GM04503 (cell line): ENCODE measurements around the gene DNAL4.

ENCODE experiments used
- DNase-seq: peaks from one replicate; pipeline ENCODE4 v3.0.0-alpha.2; 2012; ENCODE audit warnings: low read depth

Gene DNAL4

DNA sequence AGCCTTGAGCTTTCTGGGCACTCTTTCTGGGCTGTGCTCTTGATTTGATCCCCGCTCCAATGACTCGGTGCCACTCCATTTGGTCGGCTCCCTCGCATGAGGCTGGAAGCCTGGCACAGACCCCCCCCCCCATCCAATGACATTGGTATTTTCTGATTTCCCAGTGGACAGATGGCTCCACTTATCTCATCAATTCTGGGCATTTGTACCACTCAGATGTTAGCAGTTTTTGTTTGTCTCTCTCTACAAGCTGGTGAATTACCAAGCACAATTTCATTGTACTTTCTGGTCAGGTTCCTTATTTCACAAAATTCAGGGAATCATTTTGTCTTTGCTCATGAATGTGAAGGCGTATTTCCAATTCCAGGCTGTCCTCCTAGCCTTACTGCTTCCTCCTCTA, 9.1 kb downstream of the DNAL4 start:
- DNase-seq = no peak

DNA sequence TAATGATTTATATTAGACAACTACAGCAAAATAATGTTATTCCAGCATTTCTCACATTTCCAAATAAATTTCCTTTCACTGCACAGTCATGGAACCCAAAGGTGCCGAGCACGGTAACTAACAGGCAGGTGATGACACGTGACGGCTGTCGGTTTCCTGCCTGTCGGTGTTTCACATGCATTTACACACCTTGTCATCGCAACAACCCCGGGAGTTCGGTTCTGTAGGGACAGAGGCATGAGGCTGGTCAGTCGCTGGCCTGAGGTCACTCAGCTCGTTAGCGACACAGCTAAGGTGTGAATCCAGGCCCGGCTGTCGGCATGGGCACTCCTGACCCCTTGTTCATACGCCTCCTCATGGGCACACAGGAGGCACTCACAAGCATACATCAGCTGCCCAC, 9.9 kb downstream of the DNAL4 start:
- no peak for DNase-seq

DNA sequence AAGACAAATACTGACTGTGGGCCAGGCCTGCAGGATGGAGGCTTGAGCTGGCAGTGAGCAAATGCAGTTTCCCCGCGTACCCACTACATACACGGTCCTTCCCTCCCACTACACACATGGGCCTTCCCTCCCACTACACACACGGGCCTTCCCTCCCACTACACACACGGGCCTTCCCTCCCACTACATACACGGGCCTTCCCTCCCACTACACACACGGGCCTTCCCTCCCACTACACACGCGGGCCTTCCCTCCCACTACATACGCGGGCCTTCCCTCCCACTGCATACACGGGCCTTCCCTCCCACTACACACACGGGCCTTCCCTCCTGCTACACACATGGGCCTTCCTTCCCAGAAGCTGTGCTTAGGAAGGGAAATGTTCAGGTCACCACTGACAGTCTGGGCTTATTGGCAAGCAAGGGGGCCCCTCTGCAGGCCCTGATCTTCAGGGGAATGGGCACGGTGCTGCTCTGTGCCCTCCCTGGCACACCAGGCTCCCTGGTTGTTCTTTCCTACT, 10.8 kb downstream of the DNAL4 start:
- no peak for DNase-seq

DNA sequence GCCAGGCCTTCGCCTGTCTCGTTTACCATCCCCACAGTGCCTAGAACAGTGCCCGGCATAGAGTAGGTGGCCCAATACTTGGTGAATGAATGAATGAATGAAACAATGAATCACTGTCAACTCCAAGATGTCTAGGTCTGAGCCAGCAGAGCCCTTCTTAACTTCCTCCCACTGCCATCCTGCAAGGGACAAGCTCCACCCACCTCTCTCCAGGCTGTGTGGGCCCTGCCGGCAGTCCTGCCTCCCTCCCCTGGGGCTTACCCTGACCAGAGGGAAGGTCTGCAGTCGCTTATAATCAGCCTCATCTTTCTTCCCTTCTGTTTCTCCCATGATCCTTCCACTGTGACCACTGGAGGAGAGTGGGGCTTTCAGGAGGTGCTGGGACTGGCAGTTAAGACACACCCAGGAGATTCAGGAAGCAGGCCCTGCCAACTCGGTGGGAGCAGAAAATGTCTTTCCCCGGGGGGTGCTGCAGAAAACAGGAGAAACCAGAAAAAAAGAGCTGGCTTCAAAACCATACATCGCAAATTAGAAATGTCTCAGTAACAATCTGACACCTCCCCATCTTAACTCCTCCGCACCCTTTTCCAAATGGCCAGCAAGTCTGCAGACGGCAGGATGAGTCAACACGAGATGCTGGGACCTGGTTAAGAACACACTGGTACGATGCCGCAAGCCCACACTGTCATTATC, 11.4 kb downstream of the DNAL4 start:
- no peak for DNase-seq

DNA sequence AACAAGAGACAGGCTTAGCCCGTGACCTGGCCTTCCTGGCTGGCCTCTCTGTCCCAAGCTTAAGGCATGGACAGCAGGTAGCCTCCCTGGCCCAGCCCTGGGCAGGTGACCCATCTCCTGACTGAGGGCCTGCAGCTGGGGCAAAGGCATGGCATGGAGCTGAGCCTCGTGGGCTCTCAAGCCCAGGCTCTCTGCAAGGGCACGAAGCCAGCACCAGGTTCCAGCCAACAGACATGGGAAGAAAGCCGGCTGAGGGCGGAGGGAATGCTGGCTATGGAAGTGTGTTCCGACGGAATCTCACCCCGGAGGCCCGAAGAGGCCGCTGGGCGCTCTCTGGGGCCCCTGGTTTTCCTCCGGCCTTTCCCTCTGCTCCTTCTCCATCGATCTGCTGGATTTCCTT, 12.9 kb downstream of the DNAL4 start:
- no peak for DNase-seq

DNA sequence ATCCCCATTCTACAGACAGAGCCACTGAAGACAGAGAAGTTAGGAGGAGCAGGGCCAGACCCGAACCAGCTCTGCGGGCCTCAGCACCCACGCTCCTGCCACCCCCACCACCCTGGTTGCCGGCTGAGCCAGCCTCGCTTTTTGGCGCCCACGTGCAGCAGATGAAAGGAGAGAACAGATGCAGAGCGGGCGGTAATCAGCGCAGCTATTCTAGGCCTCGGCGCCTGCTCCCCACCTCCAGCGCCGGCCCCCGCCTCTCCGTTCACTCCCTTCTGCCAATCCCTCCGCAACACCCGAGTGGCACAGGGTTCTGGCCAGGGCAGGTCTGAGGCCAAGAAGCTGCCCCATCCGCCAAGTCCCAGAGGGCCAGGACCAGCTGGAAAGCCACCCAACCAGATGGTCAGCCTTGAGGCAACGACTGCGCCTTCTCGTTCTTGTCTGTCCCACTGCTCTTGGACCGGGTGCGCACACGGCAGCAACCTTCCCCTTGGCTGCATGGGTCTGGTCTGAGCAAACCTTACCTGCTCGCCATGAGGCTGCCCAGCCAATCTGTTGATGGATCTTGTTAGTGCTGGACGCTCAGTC, 16.8 kb downstream of the DNAL4 start:
- DNase-seq = no peak

DNA sequence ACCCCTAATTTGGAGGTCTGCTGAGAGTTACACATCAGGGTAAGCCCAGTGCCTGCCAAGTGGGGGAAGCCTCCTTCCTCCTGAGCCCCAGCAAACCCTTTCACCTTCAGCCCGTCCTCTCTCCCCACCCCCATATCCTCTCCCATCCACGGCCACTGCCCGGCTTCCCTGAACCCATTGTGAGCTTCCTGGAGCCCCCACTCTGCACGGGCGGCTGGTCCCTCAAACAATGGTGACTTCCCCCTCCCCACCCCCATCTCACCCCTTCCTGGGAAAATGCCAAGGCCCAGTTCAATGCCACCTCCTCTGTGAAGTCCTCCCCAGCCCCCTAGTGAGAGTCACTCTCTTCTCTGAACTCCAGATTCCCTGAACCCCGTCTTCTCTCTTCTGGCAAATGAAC, 17.9 kb downstream of the DNAL4 start:
- DNase-seq = no peak

DNA sequence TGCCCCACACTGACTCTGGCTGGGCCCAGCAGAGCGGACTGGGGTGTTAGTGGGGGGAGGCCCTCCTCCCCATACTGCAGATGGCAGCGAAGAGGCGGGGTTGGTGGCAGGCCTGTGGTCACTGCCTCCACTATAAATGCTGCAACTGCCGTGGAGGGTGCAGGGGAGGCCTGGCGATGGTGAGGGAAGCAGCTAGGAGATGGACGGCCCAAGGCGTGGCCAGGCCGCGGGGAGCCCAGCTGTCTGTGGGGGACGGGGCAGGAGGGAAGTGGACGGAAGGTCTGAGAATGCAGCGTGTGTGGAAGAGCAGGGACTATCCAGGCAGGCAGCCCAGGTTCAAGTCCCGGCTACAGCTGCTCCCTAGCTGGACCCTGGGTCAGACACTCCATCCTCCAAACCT, 18.3 kb downstream of the DNAL4 start:
- DNase-seq = no peak

DNA sequence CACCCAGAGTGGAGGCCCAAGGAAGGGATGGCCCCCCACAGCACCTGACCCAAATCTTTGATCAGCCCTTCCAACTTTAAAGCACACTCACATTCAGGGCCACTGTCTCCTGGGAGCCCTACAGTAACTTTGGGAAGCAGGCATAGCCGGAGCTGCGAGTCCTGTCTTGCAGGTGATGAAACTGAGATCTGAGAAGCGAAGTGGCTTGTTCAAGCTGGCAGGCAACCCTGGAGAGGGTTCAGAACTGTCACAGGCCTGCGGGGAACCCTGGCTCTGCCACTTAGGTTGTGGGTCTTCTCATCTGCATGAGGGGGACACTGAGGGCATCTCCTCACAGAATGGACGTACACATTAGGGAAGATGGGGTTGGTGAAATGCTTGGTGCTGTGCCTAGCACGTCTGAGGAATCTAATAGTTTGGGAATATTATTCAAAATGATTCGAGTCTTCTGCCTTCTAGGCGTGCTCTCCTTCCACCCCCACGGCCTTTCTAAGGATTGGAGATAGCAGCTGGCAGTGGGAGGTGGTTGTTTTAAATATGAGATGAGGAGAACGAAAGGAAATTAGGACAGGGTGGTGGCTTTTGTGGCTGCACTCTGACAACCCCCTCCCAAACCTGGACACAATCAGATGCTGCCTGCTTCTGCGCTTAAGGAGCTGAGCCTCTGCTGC, 19.3 kb downstream of the DNAL4 start:
- DNase-seq = no peak

DNA sequence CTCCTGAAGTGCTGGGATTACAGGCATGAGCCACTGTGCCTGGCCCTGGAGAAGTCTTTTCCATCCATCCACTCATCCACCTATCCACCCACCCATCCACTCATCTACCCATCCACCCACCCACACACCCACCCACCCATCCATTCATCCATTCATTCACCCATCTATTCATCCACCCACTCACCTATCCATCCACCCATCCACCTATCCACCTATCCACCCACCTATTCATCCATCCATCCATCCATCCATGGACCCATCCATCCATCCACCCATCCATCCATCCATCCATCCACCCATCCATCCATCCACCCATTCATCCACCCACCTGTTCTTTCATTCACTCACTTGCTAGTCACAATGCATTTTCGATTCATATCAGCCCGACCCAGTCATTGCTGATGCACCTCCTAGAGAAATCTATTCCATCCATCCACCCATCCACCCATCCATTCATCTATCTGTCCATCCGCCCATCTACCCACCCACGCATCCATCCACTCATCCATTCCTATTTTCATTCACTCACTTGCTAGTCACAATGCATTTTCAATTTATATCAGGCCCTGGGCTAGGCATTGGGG, 20.5 kb downstream of the DNAL4 start:
- DNase-seq = no peak

DNA sequence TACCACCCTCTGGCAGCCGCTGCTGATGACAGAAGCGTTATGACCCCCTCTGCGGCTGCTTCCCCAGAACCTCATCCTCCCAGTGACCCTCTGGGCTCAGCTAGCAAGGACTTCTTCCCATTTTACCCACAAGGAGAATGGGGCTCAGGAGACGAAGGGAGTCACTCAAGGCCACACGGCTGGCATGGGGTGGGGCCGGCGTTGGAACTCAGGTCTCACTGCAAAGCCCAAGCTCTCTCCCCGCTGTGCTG, 21.4 kb downstream of the DNAL4 start:
- DNase-seq = no peak

DNA sequence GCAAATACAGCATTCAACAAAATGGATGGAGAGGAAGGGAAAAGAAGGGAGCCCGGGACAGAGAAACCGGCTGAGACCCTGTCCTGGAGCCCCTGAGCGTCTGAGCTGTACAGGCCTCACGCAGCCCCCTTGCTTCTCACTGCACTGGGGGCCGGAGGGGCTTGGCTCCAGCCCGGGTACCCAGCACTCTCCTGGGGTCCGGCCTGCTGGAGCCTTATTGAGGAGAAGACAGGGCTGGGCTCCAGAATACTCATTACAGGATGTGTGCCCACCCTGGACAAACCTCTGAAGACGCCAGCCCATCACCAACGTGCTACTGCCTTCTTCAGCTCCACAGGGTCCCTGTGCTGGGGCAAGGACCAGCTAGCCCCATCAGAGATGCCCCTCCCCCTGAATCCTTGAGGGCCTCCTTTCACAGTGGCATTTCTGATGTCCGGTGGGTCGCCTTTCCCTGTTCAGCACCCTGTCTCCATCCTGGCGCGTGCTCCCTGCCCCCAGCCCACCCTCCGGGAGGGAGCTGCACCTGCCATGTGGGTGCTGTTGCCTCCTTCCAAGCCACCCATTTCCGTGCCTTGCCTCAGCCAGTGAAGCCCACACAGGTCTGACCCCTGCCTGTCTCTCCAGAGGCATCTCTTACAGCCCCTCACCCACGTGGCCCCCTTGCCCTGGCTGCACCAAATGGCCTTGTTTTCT, 23.5 kb downstream of the DNAL4 start:
- DNase-seq = no peak

DNA sequence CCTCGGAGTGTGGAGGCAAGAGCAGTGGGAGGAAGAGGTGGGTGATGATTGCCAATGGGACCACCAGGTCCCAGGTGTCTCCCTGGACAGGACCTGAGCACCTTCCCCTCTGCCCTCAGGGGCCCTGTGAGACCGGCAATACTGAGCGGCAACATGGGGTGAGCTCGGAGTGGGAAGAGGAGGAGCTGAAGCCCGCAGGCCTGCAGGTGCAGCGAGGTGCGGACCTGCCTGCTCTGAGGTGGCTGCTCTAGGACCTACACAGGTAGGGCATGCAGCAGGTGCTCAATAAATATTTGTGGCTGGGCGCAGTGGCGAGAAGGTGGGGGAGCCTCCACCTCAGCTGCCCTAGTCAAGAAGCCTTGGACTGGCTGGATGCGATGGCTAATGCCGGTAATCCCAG, 25.9 kb downstream of the DNAL4 start:
- DNase-seq = no peak

DNA sequence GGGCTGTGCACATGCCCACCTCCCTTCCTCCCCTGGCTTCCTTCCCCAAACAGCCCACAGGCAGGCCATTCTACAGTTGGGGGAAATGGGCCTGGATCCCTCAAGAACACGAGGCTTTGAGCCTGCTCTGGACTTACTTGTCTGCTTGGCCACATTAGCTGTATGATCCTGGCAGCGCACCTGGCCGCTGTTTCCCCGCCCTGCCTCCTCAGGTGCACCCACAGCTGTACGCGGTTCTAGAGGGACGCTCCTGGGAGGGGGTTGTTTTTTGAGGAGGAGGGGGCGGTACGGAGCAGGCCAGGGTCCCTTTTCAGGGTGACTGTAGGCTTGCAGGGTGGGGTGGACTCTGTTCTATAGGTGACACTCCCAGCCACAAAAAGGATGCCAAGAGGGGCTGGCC, 26.6 kb downstream of the DNAL4 start:
- no peak for DNase-seq

DNA sequence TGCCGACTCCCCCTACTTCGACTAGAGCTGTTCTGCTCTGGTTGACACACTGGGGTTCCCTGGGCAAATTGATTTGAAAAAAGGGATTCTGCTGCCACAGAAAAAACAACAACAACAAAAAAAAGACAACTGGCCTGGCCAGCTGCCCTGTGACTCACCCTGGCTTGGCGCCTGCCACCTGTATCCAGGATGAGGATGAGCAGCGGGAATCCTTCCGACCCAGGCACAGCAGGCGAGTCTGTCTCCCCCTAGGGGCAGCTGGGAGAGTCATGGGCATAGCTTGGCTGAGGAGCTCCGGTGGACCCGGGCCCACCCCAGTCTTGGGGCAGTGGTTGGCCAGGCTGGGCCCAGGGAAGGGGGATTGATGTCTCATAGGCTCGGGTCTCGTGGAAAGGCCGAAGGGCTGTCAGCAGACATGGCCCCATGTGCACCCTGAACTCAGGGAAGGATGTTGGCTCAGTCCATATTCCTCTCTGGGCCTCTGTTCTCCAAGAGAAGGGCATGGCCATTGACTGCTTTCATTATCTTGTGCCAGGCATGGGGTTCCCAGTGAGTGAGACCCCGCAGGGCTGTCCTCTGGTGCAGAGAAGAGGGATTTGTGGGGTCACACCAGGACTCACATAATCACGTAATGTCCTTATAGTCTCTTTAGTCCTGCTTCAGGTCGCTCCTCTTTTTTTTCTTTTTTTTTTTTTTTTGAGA, 27.7 kb downstream of the DNAL4 start:
- no peak for DNase-seq

DNA sequence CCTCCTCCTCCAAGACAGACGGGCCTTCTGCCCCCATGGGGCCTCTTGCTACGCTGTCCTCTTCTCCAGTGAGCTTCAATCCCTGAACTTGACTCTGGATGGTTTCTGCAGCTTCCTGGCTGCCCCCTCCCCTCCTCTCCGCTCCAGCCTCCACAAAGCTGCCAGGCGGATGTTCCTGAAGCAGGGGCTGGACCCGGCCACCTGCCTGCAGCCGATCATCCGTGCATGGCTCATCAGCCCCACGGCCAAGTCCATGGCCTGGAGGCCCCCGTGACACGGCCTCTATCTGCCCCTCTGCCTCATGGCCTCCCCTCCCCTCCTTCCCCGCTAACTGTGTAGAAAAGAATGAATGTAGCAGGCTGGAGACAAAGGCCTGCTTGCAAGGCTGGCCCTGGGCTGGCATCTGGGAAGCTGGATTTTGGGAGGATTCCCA, 31.4 kb downstream of the DNAL4 start:
- no peak for DNase-seq

DNA sequence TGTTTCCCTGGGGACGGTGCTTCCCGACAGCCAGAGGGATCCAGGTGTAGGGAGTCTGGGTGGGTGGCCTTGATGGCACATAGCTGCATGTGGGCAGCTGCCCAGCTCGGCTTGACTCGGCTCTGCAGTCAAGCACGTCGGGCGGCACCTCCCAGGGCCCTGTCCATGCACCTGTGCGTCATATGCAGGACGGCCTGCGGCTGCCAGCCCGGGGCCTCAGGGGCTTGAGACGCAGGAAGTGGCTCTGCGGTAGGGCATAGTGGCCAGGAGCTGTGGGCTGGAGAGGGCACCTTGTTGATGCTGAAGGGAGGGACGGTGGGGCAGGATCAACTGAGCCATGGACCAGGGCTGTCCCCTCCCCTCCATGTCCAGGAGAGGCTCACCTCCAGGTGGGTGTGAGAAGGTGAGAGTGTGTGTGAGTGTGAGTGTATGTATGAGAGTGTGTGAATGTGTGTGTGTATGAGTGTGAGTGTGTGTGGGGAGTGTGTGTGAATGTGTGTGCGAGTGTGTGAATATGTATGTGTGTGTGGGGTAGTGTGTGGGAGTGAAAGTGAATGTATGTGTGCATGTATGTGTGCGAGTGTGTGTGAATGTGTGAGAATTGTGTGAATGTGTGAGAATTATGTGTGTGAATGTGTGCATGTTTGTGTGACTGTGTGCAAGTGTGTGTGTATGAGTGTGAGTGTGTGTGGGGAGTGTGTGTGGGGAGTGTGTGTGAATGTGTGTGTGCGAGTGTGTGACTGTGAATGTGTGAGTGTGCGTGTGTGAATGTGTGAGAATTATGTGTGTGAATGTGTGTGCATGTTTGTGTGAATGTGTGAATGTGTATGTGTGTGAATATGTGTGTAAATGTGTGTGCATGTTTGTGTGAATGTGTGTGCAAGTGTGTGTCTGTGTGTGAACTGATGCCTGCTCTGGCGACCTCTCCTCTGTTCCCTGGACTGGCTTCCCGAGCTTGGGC, 32.5 kb downstream of the DNAL4 start:
- no peak for DNase-seq

DNA sequence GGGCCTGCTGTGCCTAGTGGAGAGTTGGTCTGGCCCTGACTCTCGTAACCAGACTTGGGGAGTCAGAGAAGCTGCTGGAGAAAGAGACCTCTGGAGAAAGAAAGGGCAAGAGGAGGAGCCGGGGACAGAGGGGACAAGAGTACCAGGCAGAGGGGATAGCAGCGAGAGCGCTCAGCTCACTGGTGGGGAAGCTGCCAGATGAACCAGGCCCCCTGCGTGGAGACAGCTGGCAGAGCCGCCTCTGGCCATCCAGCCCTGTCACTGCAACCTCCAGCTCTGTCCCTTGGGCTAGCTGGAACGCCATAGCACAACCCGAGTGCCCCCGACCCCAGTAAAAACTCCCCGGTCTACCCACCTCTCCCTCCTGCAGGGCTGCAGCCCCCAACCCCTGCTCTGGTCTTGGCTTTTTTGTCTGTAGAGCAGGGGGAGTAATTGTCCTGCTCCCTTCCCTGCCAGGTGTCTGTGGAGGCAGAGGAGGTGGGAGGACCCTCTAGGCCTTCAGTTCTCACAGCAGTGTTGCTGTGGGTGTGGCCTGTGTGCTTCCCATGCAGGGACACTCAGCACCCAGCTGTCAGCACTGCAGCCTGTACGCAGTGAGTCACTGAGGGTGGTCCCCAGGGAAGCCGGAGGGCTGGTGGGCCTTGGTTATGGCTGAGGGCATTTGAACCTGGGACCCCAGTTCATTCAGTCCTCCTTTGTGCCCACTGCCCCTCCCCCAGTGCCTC, 33.3 kb downstream of the DNAL4 start:
- DNase-seq = no peak

DNA sequence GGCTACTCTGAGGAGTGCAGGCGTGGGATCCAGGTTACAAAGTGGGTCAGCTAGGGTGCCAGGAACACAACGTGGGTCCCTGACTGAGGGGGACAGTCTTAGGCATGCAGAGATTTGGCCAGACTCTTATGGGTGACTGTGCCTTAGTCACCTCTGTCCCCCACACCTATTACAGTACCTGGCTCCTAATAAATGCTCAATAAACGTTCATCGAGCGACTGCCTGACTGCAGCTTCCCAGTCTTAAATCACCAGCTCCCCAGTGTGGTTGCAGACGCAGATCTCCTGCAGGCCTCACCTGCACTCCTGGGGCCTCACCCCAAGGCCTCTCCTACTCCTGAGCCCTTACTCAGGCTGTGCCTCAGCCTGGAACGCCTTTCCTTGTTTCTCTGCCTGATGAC, 34.9 kb downstream of the DNAL4 start:
- DNase-seq = no peak

DNA sequence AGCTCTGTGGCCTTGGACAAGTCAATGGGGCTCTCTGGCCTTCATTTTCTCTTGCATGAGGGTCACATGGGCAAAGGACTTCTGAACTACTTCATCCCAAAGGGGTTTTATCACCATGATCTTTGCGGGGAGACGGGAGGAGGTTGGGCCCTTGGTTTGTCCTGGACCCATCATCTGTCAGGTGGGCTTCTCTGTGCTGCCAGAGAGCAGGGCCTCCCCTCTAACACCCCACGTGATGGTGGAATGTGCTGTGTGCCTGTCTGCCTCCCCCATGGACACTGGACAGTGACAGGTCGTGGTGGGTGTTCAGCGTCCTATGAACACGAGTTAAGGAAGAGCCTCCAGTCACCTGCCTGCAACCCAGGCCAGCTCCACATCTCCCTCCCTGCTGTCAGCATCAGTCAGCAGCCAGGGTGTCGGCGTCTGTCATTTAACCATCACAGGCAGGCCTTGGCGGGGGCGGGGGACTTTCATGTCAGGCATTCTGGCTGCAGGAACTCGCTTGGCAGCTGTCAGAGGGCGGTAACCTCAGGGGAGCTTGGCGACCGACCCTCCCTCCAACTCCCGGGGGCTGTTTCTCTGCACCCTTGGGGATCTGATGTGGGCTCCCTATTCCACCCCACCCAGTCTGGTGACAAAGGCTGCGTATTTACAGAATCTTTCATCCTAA, 35.5 kb downstream of the DNAL4 start:
- no peak for DNase-seq
